Measurements from ENCODE around the gene KCNIP3. TPM values are rescaled to one million over a fixed set of nuclear protein-coding genes. Genes with fewer than 3 reads are reported as not detected.
"Not testable (repeated sequence)": the region's sequence is repeated elsewhere in the genome, so short reads cannot be mapped to it uniquely, and the experiment has no call there.

KCNIP3 gene
- total RNA-seq, 3 donors from 2014 or later, result 3.0 to 12.5 (median 4.1) TPM

DNA sequence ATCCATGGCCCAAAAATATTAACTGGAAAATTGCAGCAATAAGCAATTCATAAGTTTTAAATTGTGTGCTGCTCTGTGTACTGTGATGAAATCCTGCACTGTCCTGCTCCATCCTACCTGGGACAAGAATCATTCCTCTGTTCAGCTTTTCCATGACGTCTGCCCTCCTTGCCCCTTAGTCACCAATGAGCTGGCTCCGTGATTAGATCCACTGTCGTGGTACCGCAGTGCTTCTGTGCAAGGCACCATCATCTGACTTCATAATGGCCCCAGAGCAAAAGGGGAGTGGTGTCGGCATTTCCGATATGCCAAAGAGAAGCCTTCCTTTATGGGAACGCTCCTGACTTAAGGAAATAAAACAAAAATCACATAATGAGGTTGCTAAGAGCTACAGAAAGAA lies 101.9 kb downstream of the KCNIP3 start:
- Histone ChIP-seq H3K4me3 (no peak overlapping the region), H3K36me3 (ENCODE audit: low read depth) (no peaks in the 10 kb centered on the region), H3K9me3 (no peaks in the 10 kb centered on the region), H3K4me1 (ENCODE audit: low read depth) (peaks cover 13% of the 10 kb centered on the region)
- DNase-seq, result no peak
- TF ChIP-seq, protein P1, sequence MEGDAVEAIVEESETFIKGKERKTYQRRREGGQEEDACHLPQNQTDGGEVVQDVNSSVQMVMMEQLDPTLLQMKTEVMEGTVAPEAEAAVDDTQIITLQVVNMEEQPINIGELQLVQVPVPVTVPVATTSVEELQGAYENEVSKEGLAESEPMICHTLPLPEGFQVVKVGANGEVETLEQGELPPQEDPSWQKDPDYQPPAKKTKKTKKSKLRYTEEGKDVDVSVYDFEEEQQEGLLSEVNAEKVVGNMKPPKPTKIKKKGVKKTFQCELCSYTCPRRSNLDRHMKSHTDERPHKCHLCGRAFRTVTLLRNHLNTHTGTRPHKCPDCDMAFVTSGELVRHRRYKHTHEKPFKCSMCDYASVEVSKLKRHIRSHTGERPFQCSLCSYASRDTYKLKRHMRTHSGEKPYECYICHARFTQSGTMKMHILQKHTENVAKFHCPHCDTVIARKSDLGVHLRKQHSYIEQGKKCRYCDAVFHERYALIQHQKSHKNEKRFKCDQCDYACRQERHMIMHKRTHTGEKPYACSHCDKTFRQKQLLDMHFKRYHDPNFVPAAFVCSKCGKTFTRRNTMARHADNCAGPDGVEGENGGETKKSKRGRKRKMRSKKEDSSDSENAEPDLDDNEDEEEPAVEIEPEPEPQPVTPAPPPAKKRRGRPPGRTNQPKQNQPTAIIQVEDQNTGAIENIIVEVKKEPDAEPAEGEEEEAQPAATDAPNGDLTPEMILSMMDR (IDR thresholded peaks at IDR 0.05), result no peak
- intact Hi-C loops (cut with DNase I, micrococcal nuclease), result no loop called here
- ATAC-seq, result no peak

DNA sequence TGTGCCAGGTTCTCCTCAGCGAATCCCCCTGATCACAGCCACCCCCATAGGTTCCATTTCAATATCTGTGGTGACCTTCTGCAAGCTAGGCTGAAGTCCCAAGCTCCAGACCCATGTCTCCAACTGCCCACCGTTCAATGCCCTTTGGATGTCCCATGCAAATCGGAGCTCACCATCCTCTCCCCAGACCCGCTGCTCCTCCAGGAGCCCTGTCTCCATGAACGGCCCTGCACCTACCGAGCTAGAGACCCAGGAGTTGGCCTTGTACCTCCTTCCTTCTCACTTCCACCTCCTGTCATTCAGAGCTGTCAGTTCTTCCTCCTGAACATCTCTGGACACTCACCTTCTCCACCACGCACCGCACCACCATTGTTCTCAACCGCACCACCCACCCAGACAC lies 104.3 kb downstream of the KCNIP3 start:
- Histone ChIP-seq H3K36me3 (ENCODE audit: low read depth) (no peaks in the 10 kb centered on the region), H3K4me1 (ENCODE audit: low read depth) (peaks cover 14% of the 10 kb centered on the region), H3K4me3 (no peak overlapping the region), H3K9me3 (no peaks in the 10 kb centered on the region)
- intact Hi-C loops (cut with DNase I, micrococcal nuclease), result no loop called here
- TF ChIP-seq, protein P1 (IDR thresholded peaks at IDR 0.05), result no peak
- DNase-seq (no peak), ATAC-seq (no peak)

DNA sequence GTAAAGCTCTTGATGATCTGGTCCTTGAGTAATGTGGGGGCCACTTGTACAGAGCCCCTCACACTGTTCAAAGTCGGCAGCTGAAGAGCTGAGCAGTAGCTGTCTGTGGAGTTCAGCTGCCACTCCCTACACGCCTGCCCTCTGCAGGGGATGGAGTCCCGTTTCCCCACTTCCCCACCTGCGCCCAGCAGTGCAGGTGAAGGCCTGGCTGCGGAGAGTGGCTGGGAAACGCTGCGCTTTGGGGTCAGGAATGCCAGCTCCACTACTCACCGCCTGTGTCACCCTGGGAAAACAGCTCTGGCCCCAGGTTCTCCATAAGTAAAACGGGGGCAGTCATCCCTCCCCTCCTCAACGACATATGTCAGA lies 104.8 kb downstream of the KCNIP3 start:
- H3K36me3 ChIP-seq (ENCODE audit: low read depth); H3K9me3 ChIP-seq; intact Hi-C loops (cut with DNase I, micrococcal nuclease): not testable (repeated sequence)
- Histone ChIP-seq H3K4me3 (peak overlapping the region; percentile 30), H3K4me1 (ENCODE audit: low read depth) (peaks cover 14% of the 10 kb centered on the region)
- DNase-seq (peak in 2 of 3 donors; percentile 37 to 67), ATAC-seq (peak; percentile 67)

DNA sequence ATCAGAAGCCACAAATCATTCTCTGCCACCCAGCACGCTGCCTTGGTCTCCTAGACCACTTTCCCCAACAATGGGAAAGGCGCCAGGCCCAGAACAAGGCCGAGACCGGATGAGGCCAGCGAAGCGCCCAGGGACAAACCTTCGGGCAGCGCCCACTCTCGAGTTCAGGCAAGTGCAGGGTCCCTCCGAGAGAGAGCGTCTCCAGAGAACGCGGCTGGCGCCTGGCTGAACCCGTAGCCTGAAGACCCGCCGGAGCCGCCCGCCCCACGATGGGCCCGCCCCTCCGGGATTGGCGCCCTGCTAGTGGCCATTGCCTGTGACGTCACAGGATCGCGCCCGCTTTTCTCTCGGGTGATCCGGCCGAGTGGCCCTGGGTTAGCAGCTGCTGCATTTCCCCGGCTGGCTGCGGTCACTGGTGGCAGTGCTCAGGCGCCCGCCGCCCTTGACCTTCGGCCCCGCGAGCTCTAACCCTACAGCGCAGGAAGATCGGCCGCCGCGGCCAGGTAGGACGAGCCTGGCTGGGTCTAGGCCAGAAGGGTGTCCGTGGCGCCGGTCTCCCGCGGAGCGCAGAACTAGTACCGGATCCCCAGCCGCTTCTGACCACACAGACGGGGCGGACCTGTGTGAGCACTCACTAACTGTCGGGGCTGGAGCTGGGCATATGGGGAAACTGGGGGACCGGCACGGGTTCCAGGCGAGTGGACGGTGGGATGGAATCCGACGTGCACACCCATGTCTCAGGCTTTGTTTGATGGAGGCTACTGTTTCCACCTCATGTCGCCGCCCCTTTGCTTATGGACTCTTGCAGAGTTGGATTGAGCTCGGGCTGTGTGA lies 105.4 kb downstream of the KCNIP3 start, which contains the start of gene FAHD2A:
Gene FAHD2A, plus strand, starts transcription at position 339 of the 834 bp plus-strand sequence. CDS start 2,851 bp downstream, outside the sequence.
- intact Hi-C loops (cut with DNase I, micrococcal nuclease), result no loop called here
- Histone ChIP-seq H3K9me3 (no peaks in the 10 kb centered on the region), H3K36me3 (ENCODE audit: low read depth) (no peaks in the 10 kb centered on the region), H3K4me1 (ENCODE audit: low read depth) (peaks cover 14% of the 10 kb centered on the region), H3K4me3 (peak within 1 kb of the TSS; percentile 30)
- peak; percentile 98 to 99 (median 98) for DNase-seq
- ATAC-seq, result peak; percentile 98
- TF ChIP-seq, protein P1 (IDR thresholded peaks at IDR 0.05), result no peak

DNA sequence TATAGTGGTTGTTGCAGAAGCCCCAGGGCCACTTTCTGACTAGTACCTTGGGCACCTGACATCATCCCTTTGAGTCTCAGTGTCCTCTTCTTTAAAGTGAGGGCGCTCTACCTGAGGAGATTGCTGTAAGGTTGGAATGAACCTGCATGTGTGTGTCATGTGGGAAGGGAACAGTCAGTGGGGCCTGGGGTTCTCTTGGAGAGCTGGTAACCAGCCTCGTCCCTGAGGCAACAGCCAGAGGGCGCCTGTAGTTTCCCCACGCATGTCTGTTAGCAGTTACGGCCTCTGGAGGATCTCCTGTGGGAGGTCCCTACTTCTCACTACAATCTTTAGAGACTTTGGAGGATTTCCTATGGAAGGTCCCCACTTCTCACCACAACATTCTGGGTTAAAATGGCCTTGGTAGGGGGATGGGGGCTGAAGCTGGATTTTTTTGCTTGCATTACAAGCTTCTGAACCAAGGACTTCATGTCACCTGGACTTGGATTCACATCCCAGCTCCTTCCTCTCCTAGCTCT lies 106.1 kb downstream of the KCNIP3 start:
- DNase-seq, result peak in 2 of 3 donors; percentile 48 to 63
- H3K9me3 ChIP-seq; H3K36me3 ChIP-seq (ENCODE audit: low read depth); intact Hi-C loops (cut with DNase I, micrococcal nuclease): not testable (repeated sequence)
- Histone ChIP-seq H3K4me3 (peak overlapping the region; percentile 30), H3K4me1 (ENCODE audit: low read depth) (peaks cover 14% of the 10 kb centered on the region)
- peak; percentile 63 for ATAC-seq

DNA sequence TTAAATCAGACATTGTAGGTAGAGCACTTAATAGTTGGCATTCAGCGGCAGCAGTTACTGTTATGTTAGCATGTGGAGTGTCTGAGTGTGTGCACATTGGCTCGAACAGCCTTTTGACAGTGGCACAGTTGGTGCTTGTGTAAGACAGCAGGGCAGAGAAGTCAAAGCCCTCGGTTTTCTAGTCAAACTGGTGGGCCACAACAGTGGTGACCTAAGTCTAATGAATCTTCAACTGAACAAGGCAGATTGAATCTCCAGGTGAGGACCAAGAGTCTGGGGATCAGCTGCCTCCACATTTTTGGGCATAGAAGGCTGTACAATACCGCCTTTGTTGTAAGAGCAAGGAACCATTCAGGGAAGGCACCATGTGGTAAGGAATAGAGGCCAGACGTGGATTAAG lies 106.7 kb downstream of the KCNIP3 start:
- ATAC-seq; H3K4me3 ChIP-seq; H3K9me3 ChIP-seq; DNase-seq; intact Hi-C loops (cut with DNase I, micrococcal nuclease); H3K36me3 ChIP-seq (ENCODE audit: low read depth): not testable (repeated sequence)
- H3K4me1 ChIP-seq (ENCODE audit: low read depth), result peaks cover 14% of the 10 kb centered on the region

DNA sequence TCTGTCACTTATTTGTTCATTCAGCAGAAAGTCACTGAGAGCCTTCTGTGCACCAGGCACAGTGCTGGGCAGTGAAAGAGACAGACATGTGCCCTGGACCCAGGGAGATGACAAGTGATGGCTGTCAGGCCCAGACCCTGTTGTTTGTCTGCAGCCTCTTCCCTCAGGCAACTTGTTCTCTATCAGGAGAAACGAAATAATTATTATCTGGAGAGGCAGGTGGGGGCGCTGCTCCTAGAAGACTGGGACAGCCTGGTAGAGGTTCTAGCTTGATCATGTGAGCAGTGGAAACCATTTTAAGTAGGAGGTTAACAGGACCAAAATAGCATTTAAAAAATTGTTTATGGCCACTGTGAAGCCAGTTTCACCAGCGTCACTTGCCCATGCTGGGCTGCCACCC lies 107.5 kb downstream of the KCNIP3 start:
- ATAC-seq; DNase-seq; H3K9me3 ChIP-seq; intact Hi-C loops (cut with DNase I, micrococcal nuclease); H3K36me3 ChIP-seq (ENCODE audit: low read depth); H3K4me3 ChIP-seq: not testable (repeated sequence)
- H3K4me1 ChIP-seq (ENCODE audit: low read depth), result peaks cover 14% of the 10 kb centered on the region

DNA sequence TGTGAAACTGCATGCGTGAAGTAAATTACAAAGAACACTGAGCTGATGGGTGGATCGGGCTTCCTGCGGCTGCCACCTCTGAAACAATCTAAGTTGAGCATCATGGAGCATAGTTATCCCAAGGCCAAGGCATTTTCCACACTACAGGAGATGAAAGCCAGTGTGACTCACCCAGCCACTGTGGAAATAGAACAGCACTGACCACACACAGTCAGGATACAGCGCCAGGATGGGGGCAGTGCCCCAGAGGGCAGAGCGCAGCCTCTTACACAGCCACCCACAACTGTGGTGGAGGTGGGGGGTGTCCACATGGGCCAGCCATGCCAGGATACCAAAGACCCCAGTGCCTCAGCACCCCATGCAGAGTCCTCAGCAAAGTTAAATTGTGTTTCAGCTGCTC lies 114.1 kb downstream of the KCNIP3 start:
- intact Hi-C loops (cut with DNase I, micrococcal nuclease), result loop anchor here in 1 of 2 donors (5.0 kb wide), 1 partner anchor 316 kb away; no protein-coding TSS in a partner anchor
- not testable (repeated sequence) for H3K9me3 ChIP-seq; H3K36me3 ChIP-seq (ENCODE audit: low read depth); ATAC-seq; H3K4me3 ChIP-seq; DNase-seq; H3K4me1 ChIP-seq (ENCODE audit: low read depth)

Data from mucosa of descending colon (tissue), 3 donors.